HEK293 (cell line): ENCODE data around the gene TMEM98.
"Not testable (repeated sequence)": the region's sequence is repeated elsewhere in the genome, so short reads cannot be mapped to it uniquely, and the experiment has no call there.

Experiments
- CTCF ChIA-PET: fragments of 350-600 bp; formaldehyde crosslinking; extraction: SDS; loops from one replicate; lab custom pipeline; 2021; ENCODE audit warnings: antibody characterized with exemption; lab: Yijun Ruan, JAX
- POLR2A ChIA-PET: fragments of 300-600 bp; formaldehyde crosslinking; extraction: SDS; loops from one replicate; lab custom pipeline; 2020; ENCODE audit warnings: antibody characterized with exemption, inconsistent platforms; lab: Yijun Ruan, JAX
- H3K27ac ChIP-seq: fragments of 200-500 bp; sonication (Bioruptor generic); 2 replicates; pipeline ENCODE4 v1.5.1; 2014; ENCODE audit warnings: low read depth, low read length, control low read depth, inconsistent platforms; ENCODE audit errors: extremely low read depth
- H3K36me3 ChIP-seq, 2 experiments: fragments of 200-500 bp in 1 of 2; sonication (Bioruptor generic) in 1 of 2; 1 replicate in 1 of 2; 2 replicates in 1 of 2; pipeline ENCODE4 v1.5.1; 2014 to 2017; ENCODE audit warnings: inconsistent platforms in 2 of 2, low read length in 2 of 2; ENCODE audit not compliant: control insufficient read depth in 2 of 2, insufficient read depth in 1 of 2
- H3K4me1 ChIP-seq: fragments of 200-500 bp; sonication (Bioruptor generic); 2 replicates; pipeline ENCODE4 v1.5.1; 2014; ENCODE audit warnings: mild to moderate bottlenecking, low read length, inconsistent platforms; ENCODE audit not compliant: control insufficient read depth, insufficient read depth
- H3K4me3 ChIP-seq: 2 replicates; pipeline ENCODE4 v1.5.1; 2011; ENCODE audit warnings: low read depth, mild to moderate bottlenecking, control low read depth, low read length, moderate library complexity
- H3K9me3 ChIP-seq: fragments of 200-500 bp; sonication (Bioruptor generic); 2 replicates; pipeline ENCODE4 v1.5.1; 2014; ENCODE audit warnings: low read depth, low read length, inconsistent platforms; ENCODE audit not compliant: control insufficient read depth, insufficient read depth
- KLF16 ChIP-seq: fragments of 450-650 bp; formaldehyde crosslinking; IDR thresholded peaks from 2 replicates; pipeline ENCODE4 v1.5.1; 2017; ENCODE audit warnings: missing biosample characterization, missing genetic modification characterization
- PRDM1 ChIP-seq: fragments of 450-650 bp; formaldehyde crosslinking; IDR thresholded peaks from 2 replicates; pipeline ENCODE4; 2016; ENCODE audit warnings: missing biosample characterization, missing genetic modification characterization
- REPIN1 ChIP-seq: fragments of 450-650 bp; formaldehyde crosslinking; IDR thresholded peaks from 2 replicates; pipeline ENCODE4 v1.5.1; 2017; ENCODE audit warnings: missing biosample characterization, missing genetic modification characterization, low read depth
- WT1 ChIP-seq: fragments of 450-650 bp; formaldehyde crosslinking; IDR thresholded peaks from 2 replicates; pipeline ENCODE4 v1.5.1; 2016; ENCODE audit warnings: missing biosample characterization, missing genetic modification characterization
- ZBTB8A ChIP-seq: fragments of 450-650 bp; formaldehyde crosslinking; IDR thresholded peaks from 2 replicates; pipeline ENCODE4 v1.5.1; 2016; ENCODE audit warnings: missing biosample characterization, missing genetic modification characterization
- ZEB2 ChIP-seq: fragments of 450-650 bp; formaldehyde crosslinking; IDR thresholded peaks from 2 replicates; pipeline ENCODE4 v1.5.1; 2016; ENCODE audit warnings: missing biosample characterization, missing genetic modification characterization
- ZFP37 ChIP-seq: fragments of 450-650 bp; formaldehyde crosslinking; IDR thresholded peaks from 2 replicates; pipeline ENCODE4 v1.5.1; 2016; ENCODE audit warnings: missing biosample characterization, missing genetic modification characterization
- ZFP69B ChIP-seq: fragments of 450-650 bp; formaldehyde crosslinking; IDR thresholded peaks from 2 replicates; pipeline ENCODE4 v1.5.1; 2016; ENCODE audit warnings: missing biosample characterization, missing genetic modification characterization
- ZNF112 ChIP-seq: fragments of 450-650 bp; formaldehyde crosslinking; IDR thresholded peaks from 2 replicates; pipeline ENCODE4 v1.5.0; 2017; ENCODE audit warnings: missing biosample characterization, missing genetic modification characterization
- ZNF175 ChIP-seq: fragments of 450-650 bp; formaldehyde crosslinking; IDR thresholded peaks from 2 replicates; pipeline ENCODE4 v1.5.1; 2016; ENCODE audit warnings: missing biosample characterization, missing genetic modification characterization
- ZNF202 ChIP-seq: fragments of 450-650 bp; formaldehyde crosslinking; IDR thresholded peaks from 2 replicates; pipeline ENCODE4 v1.5.1; 2016; ENCODE audit warnings: missing biosample characterization, missing genetic modification characterization, borderline replicate concordance
- ZNF221 ChIP-seq: fragments of 450-650 bp; formaldehyde crosslinking; IDR thresholded peaks from 2 replicates; pipeline ENCODE4 v1.5.1; 2017; ENCODE audit warnings: missing biosample characterization, missing genetic modification characterization, borderline replicate concordance
- ZNF248 ChIP-seq: fragments of 450-650 bp; formaldehyde crosslinking; IDR thresholded peaks from 2 replicates; pipeline ENCODE4 v1.5.1; 2017; ENCODE audit warnings: missing biosample characterization, missing genetic modification characterization
- ZNF350 ChIP-seq: fragments of 450-650 bp; formaldehyde crosslinking; IDR thresholded peaks from 2 replicates; pipeline ENCODE4 v1.5.0; 2017; ENCODE audit warnings: missing biosample characterization, mild to moderate bottlenecking, missing genetic modification characterization
- ZNF423 ChIP-seq: fragments of 450-650 bp; formaldehyde crosslinking; IDR thresholded peaks from 2 replicates; pipeline ENCODE4 v1.5.1; 2016; ENCODE audit warnings: missing biosample characterization, missing genetic modification characterization
- ZNF501 ChIP-seq: fragments of 450-650 bp; formaldehyde crosslinking; IDR thresholded peaks from 2 replicates; pipeline ENCODE4 v1.5.1; 2016; ENCODE audit warnings: missing biosample characterization, missing genetic modification characterization
- ZNF623 ChIP-seq: fragments of 450-650 bp; formaldehyde crosslinking; IDR thresholded peaks from 2 replicates; pipeline ENCODE4 v1.5.1; 2016; ENCODE audit warnings: missing biosample characterization, missing genetic modification characterization
- ZNF629 ChIP-seq: fragments of 450-650 bp; formaldehyde crosslinking; IDR thresholded peaks from 2 replicates; pipeline ENCODE4 v1.5.1; 2017; ENCODE audit warnings: missing biosample characterization, missing genetic modification characterization
- TF ChIP-seq, protein P1 (sequence below): fragments of 450-650 bp; formaldehyde crosslinking; IDR thresholded peaks from 2 replicates; pipeline ENCODE4 v1.5.1; 2016; ENCODE audit warnings: missing biosample characterization, missing genetic modification characterization
- TF ChIP-seq, protein P2 (sequence below): fragments of 450-650 bp; formaldehyde crosslinking; IDR thresholded peaks from 2 replicates; pipeline ENCODE4 v1.5.1; 2016; ENCODE audit warnings: missing biosample characterization, missing genetic modification characterization
- TF ChIP-seq, protein P3 (sequence below): fragments of 450-650 bp; formaldehyde crosslinking; IDR thresholded peaks from 2 replicates; pipeline ENCODE4 v1.5.1; 2016; ENCODE audit warnings: missing biosample characterization, missing genetic modification characterization

The TMEM98 gene

DNA sequence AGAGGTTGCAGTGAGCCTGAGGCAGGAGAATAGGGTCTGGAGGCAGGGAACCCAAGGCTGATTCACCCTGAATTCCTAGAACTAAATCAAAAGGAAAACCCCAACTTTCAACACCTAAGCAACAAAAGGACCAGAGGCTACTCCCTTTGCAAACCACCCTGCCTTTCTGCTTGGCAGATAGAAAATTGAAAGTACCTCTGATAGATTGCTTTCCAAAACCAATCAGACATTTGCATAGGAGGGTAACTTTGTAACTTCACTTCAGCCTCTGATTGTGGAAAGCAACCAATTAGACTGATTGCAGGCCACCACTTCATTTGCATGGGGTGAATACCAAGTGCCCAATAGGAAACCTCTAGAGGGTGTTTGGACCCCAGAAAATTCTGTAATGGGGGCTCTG lies 10.9 kb upstream of the TMEM98 start:
- Histone ChIP-seq H3K27ac (no peak overlapping the region), H3K36me3 (no peaks in the 10 kb centered on the region), H3K4me1 (no peaks in the 10 kb centered on the region), H3K9me3 (no peaks in the 10 kb centered on the region), H3K4me3 (no peak overlapping the region)
- TF ChIP-seq KLF16 (tag by site-specific recombination) (no peak), ZNF501 (tag by site-specific recombination) (no peak), ZNF423 (tag by site-specific recombination) (no peak), ZNF202 (tag by site-specific recombination) (no peak), ZEB2 (no peak), WT1 (tag by site-specific recombination) (no peak), ZNF248 (tag by site-specific recombination) (no peak), ZNF629 (no peak), ZFP37 (tag by site-specific recombination) (no peak), ZNF175 (no peak), PRDM1 (tag by site-specific recombination) (no peak)
- TF ChIP-seq, protein P1, sequence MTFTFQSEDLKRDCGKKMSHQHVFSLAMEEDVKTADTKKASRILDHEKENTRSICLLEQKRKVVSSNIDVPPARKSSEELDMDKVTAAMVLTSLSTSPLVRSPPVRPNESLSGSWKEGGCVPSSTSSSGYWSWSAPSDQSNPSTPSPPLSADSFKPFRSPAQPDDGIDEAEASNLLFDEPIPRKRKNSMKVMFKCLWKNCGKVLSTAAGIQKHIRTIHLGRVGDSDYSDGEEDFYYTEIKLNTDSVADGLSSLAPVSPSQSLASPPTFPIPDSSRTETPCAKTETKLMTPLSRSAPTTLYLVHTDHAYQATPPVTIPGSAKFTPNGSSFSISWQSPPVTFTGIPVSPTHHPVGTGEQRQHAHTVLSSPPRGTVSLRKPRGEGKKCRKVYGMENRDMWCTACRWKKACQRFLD (tag by site-specific recombination) = no peak
- ChIA-PET CTCF (interaction anchor here (0.9 to 1.0 kb wide), 2 partner anchors 19 to 134 kb away, joined by 3 read pairs; no protein-coding TSS in a partner anchor), POLR2A (no interaction called here)

DNA sequence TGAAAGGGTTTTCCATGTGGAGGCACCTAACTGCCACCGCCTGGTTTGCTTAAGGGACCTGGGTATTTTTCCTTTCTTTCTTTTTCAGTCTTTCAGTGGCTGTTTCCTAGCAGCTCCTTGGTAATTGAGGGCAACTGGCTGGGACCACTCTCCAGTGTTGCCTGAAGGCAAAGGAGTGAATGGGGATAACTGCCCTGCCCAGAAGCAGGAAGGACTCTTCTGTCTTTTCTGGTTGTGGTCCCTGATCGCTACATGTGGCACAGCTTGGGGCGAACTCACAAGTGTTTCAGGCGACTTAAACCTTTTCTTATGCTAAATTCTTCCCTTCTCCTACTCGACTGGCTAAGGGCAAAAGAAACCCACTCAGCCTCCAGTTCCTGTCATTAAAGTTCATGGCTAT lies 10.1 kb upstream of the TMEM98 start:
- no peak for TF ChIP-seq ZNF350
- TF ChIP-seq, protein P2, sequence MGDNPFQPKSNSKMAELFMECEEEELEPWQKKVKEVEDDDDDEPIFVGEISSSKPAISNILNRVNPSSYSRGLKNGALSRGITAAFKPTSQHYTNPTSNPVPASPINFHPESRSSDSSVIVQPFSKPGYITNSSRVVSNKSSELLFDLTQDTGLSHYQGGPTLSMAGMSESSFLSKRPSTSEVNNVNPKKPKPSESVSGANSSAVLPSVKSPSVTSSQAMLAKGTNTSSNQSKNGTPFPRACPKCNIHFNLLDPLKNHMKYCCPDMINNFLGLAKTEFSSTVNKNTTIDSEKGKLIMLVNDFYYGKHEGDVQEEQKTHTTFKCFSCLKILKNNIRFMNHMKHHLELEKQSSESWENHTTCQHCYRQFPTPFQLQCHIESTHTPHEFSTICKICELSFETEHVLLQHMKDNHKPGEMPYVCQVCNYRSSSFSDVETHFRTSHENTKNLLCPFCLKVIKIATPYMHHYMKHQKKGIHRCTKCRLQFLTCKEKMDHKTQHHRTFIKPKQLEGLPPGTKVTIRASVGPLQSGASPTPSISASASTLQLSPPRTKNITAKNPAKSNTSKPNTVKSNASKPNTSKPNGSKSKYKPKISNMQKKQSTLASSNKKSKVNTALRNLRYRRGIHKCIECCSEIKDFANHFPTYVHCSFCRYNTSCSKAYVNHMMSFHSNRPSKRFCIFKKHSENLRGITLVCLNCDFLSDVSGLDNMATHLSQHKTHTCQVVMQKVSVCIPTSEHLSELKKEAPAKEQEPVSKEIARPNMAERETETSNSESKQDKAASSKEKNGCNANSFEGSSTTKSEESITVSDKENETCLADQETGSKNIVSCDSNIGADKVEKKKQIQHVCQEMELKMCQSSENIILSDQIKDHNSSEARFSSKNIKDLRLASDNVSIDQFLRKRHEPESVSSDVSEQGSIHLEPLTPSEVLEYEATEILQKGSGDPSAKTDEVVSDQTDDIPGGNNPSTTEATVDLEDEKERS (tag by site-specific recombination) = no peak
- TF ChIP-seq ZNF112 (tag by site-specific recombination) = no peak
- TF ChIP-seq ZBTB8A = no peak
- TF ChIP-seq REPIN1 (tag by site-specific recombination) = no peak
- no peak for TF ChIP-seq ZFP69B
- TF ChIP-seq ZNF221 = no peak
- no peak for TF ChIP-seq ZNF623 (tag by site-specific recombination)
- TF ChIP-seq, protein P3, sequence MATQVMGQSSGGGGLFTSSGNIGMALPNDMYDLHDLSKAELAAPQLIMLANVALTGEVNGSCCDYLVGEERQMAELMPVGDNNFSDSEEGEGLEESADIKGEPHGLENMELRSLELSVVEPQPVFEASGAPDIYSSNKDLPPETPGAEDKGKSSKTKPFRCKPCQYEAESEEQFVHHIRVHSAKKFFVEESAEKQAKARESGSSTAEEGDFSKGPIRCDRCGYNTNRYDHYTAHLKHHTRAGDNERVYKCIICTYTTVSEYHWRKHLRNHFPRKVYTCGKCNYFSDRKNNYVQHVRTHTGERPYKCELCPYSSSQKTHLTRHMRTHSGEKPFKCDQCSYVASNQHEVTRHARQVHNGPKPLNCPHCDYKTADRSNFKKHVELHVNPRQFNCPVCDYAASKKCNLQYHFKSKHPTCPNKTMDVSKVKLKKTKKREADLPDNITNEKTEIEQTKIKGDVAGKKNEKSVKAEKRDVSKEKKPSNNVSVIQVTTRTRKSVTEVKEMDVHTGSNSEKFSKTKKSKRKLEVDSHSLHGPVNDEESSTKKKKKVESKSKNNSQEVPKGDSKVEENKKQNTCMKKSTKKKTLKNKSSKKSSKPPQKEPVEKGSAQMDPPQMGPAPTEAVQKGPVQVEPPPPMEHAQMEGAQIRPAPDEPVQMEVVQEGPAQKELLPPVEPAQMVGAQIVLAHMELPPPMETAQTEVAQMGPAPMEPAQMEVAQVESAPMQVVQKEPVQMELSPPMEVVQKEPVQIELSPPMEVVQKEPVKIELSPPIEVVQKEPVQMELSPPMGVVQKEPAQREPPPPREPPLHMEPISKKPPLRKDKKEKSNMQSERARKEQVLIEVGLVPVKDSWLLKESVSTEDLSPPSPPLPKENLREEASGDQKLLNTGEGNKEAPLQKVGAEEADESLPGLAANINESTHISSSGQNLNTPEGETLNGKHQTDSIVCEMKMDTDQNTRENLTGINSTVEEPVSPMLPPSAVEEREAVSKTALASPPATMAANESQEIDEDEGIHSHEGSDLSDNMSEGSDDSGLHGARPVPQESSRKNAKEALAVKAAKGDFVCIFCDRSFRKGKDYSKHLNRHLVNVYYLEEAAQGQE = no peak
- Histone ChIP-seq H3K4me1 (no peaks in the 10 kb centered on the region), H3K27ac (no peak overlapping the region), H3K36me3 (no peaks in the 10 kb centered on the region), H3K9me3 (no peaks in the 10 kb centered on the region), H3K4me3 (no peak overlapping the region)
- ChIA-PET POLR2A (no interaction called here), CTCF (interaction anchor here (0.9 kb wide), 1 partner anchor 135 kb away, joined by 3 read pairs; no protein-coding TSS in a partner anchor)

DNA sequence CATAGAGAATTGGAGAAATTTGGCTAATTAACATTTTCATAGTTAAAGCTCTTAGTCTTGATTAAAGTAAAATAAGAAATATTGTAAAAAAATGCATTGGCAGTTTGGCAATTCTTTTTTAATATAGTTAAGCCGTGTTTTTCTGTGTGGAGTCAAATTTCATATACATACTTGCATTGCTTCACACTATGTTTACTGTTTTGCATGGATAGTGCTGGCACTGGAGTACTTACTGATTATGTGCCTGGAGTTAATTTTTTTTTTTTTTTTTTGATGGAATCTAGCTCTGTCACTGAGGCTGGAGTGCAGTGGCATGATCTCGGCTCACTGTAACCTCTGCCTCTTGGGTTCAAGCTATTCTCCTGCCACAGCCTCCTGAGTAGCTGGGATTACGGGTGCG lies 8.1 kb upstream of the TMEM98 start:
- H3K27ac ChIP-seq, H3K36me3 ChIP-seq, H3K4me3 ChIP-seq, H3K9me3 ChIP-seq, H3K4me1 ChIP-seq: not testable (repeated sequence)
- ChIA-PET POLR2A (interaction anchor here (1.0 kb wide), 1 partner anchor 10 kb away, joined by 4 read pairs; no protein-coding TSS in a partner anchor), CTCF (interaction anchor here (0.7 to 2.5 kb wide), 4 partner anchors 8 to 137 kb away, joined by 4 to 13 read pairs (median 4); no protein-coding TSS in a partner anchor)
